Measurements from ENCODE around the gene PSMA6.

GRCh38 chr14:35292770-35293561 is 784 bp downstream of the PSMA6 start:
- TF ChIP-seq CTCF (conservative IDR thresholded peaks at IDR 0.05; ENCODE audit: low read depth, low read length) (no peak), EZH2phosphoT487 (IDR thresholded peaks at IDR 0.05; ENCODE audit: borderline replicate concordance, low read length) (no peak)

All from PC-3 (cell line).